Neuronal stem cell (in vitro differentiated cells): Measurements from ENCODE around the gene SIRT2.

Experiments used
- DNase-seq: peaks from one replicate; pipeline ENCODE4 v3.0.0-alpha.2; 2013; ENCODE audit warnings: low spot score
- H2AFZ ChIP-seq: one replicate; pipeline ENCODE4 v1.6.1; 2013; ENCODE audit warnings: mild to moderate bottlenecking, low read length, inconsistent platforms
- H2AK5ac ChIP-seq: 2 replicates; pipeline ENCODE4 v1.6.1; 2013; ENCODE audit warnings: low read depth, mild to moderate bottlenecking, inconsistent platforms, low read length, moderate library complexity, mixed read lengths
- H2BK120ac ChIP-seq: 2 replicates; pipeline ENCODE4 v1.6.1; 2013; ENCODE audit warnings: low read depth, mild to moderate bottlenecking, inconsistent platforms, low read length, moderate library complexity, mixed read lengths
- H2BK12ac ChIP-seq: one replicate; pipeline ENCODE4 v1.6.1; 2013; ENCODE audit warnings: low read length, inconsistent platforms
- H2BK15ac ChIP-seq: 2 replicates; pipeline ENCODE4 v1.6.1; 2013; ENCODE audit warnings: mild to moderate bottlenecking, low read length, inconsistent platforms, mixed read lengths
- H2BK5ac ChIP-seq: one replicate; pipeline ENCODE4 v1.6.1; 2013; ENCODE audit warnings: inconsistent platforms, mild to moderate bottlenecking, low read length, moderate library complexity
- H3K14ac ChIP-seq: one replicate; pipeline ENCODE4 v1.6.1; 2013; ENCODE audit warnings: low read length, inconsistent platforms
- H3K18ac ChIP-seq: 2 replicates; pipeline ENCODE4 v1.6.1; 2013; ENCODE audit warnings: low read length, inconsistent platforms
- H3K23ac ChIP-seq: 2 replicates; pipeline ENCODE4 v1.6.1; 2013; ENCODE audit warnings: low read depth, mild to moderate bottlenecking, mixed read lengths, low read length, inconsistent platforms; ENCODE audit not compliant: poor library complexity
- H3K27ac ChIP-seq: replicated peaks from 3 replicates; pipeline ENCODE4 v1.5.1; 2013; ENCODE audit warnings: low read length, inconsistent platforms
- H3K27me3 ChIP-seq, 3 experiments: 2 replicates each; pipeline ENCODE4 v1.6.1; 2013; ENCODE audit warnings: low read length in 3 of 3, mild to moderate bottlenecking in 2 of 3, inconsistent platforms in 1 of 3, low read depth in 1 of 3, mixed read lengths in 1 of 3, moderate library complexity in 1 of 3; ENCODE audit not compliant: control insufficient read depth in 3 of 3, insufficient read depth in 3 of 3
- H3K36me3 ChIP-seq, 2 donors: replicated peaks in 1 of 2; 2 replicates each; pipeline ENCODE4 v1.6.1; 2013; ENCODE audit warnings: low read length in 2 of 2; ENCODE audit not compliant: control insufficient read depth in 2 of 2, insufficient read depth in 2 of 2
- H3K4ac ChIP-seq: 2 replicates; pipeline ENCODE4 v1.6.1; 2013; ENCODE audit warnings: inconsistent platforms, mild to moderate bottlenecking, low read length, moderate library complexity
- H3K4me1 ChIP-seq, 2 donors: 1 replicate in 1 of 2; 2 replicates in 1 of 2; pipeline ENCODE4 v1.6.1; 2013; ENCODE audit warnings: low read length in 2 of 2, low read depth in 1 of 2; ENCODE audit not compliant: control insufficient read depth in 2 of 2, insufficient read depth in 1 of 2
- H3K4me2 ChIP-seq: one replicate; pipeline ENCODE4 v1.6.1; 2013; ENCODE audit warnings: mild to moderate bottlenecking, low read length, inconsistent platforms; ENCODE audit not compliant: insufficient read depth, poor library complexity, severe bottlenecking
- H3K4me3 ChIP-seq, 2 donors: 2 replicates each; pipeline ENCODE4 v1.5.1; 2013; ENCODE audit warnings: low read length in 2 of 2, mild to moderate bottlenecking in 2 of 2, inconsistent platforms in 1 of 2, moderate library complexity in 1 of 2
- H3K79me1 ChIP-seq: one replicate; pipeline ENCODE4 v1.6.1; 2013; ENCODE audit warnings: low read depth, mild to moderate bottlenecking, inconsistent platforms, low read length, moderate library complexity
- H3K9ac ChIP-seq: one replicate; pipeline ENCODE4 v1.6.1; 2013; ENCODE audit warnings: mild to moderate bottlenecking, low read depth, low read length, inconsistent platforms; ENCODE audit not compliant: poor library complexity
- H3K9me3 ChIP-seq, 2 donors: replicated peaks in 1 of 2; 2 replicates each; pipeline versions ENCODE3 to v1.6.1; 2013; ENCODE audit warnings: low read length in 2 of 2, mild to moderate bottlenecking in 2 of 2, inconsistent platforms in 1 of 2, low read depth in 1 of 2, mixed read lengths in 1 of 2, moderate library complexity in 1 of 2; ENCODE audit not compliant: control insufficient read depth in 2 of 2, insufficient read depth in 1 of 2
- H4K8ac ChIP-seq: one replicate; pipeline ENCODE4 v1.6.1; 2013; ENCODE audit warnings: low read depth, mild to moderate bottlenecking, inconsistent platforms, low read length, moderate library complexity
- H4K91ac ChIP-seq: one replicate; pipeline ENCODE4 v1.6.1; 2013; ENCODE audit warnings: low read length, low read depth, mild to moderate bottlenecking, inconsistent platforms; ENCODE audit not compliant: poor library complexity
- WGBS, 2 donors: extraction: QIAGEN DNeasy Blood & Tissue Kit; methylation state at CpG; one replicate each; pipeline ENCODE4 v1.1.7; 2013; ENCODE audit warnings: missing lambda C conversion rate in 2 of 2, mixed read lengths in 1 of 2; ENCODE audit not compliant: insufficient read length in 2 of 2, insufficient replicate concordance in 1 of 2; ENCODE audit errors: extremely low coverage in 2 of 2; 5-methylcytosine and 5-hydroxymethylcytosine counted together

Gene SIRT2

DNA sequence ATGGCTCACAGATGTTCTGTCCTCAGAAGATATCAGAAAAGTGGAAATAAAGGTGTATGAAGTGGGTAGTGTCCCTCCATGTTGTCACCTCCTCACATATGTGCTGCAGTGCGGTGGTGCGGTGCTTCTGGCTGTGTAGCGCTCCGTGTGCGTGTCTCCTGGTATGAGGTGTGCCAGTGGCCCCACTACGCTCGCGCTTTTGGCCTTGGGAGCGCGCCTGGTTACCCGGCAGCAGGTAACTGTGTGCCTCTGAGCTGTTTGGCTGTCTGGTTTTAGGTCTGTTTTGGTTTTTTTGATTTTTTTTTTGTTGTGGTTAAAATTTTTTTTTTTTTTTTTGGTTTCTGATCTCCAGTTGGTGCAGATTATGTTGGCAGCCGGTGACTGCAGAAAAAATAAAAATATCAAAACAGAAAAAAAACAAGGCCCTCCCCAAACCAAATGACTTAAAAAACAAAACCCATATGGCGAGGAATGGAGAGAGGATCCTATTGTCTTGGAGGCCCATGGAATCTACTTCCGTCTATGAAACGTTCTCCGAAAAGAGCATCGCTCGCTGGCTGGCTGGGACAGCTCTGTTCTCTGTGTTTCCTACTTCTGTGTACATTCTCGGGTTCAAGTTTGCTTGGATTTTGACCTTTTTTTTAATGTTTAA is 57.5 kb downstream of the SIRT2 start:
- Histone ChIP-seq H4K8ac (no peak overlapping the region), H3K4me1 (peaks cover 0 to 2% of the 10 kb centered on the region in 2 donors), H3K4me3 (no peak overlapping the region), H3K9me3 (no peaks in the 10 kb centered on the region), H2BK15ac (no peak overlapping the region), H4K91ac (no peak overlapping the region), H2BK120ac (no peak overlapping the region), H3K23ac (no peak overlapping the region), H3K27ac (no peak overlapping the region), H2BK12ac (no peak overlapping the region), H3K18ac (no peak overlapping the region), H3K4ac (no peak overlapping the region), H3K36me3 (peaks cover 87 to 100% of the 10 kb centered on the region in 2 donors), H2AK5ac (no peak overlapping the region), H2AFZ (no peak overlapping the region), H2BK5ac (no peak overlapping the region), H3K4me2 (no peak overlapping the region), H3K14ac (no peak overlapping the region), H3K27me3 (no peaks in the 10 kb centered on the region), H3K79me1 (peaks cover 9% of the 10 kb centered on the region), H3K9ac (no peak overlapping the region)
- DNase-seq = no peak
- WGBS, 2 donors = no CpG with 5 or more reads among the region's 19 CpGs

DNA sequence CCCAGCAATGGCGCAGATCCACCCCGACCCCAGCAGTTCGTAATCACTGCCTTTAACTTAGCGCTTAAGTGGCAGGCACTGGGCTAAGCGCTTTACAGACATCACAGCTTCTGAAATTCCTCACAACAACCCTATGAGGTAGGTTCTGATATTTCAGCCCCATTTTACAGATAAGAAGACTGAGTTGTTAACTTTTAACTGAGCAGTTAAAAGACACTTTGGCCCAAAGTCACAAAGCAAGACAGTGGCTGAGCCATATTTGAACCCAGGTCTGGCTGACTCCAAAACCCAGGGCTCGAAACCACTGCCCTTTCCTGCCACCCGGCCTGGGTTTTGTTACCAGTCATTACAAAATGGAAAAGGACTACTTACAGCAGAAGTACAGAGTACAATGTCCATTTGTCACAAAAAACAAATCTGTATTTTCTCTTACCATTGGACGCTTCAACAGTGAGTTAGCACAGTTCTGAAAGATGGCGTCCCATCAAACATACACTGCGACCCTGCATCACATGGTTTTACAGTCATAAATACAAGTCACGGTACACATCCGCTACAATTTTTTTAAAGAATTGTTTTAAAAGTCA is 58.1 kb downstream of the SIRT2 start:
- no peak overlapping the region for H3K4ac ChIP-seq
- no peak overlapping the region for H3K14ac ChIP-seq
- no peak overlapping the region for H2BK15ac ChIP-seq
- no peak overlapping the region for H3K9ac ChIP-seq
- H3K36me3 ChIP-seq = peaks cover 89 to 100% of the 10 kb centered on the region in 2 donors
- no peak overlapping the region for H3K18ac ChIP-seq
- H2BK12ac ChIP-seq = no peak overlapping the region
- H4K91ac ChIP-seq = no peak overlapping the region
- H3K79me1 ChIP-seq = peaks cover 8% of the 10 kb centered on the region
- H2AK5ac ChIP-seq = no peak overlapping the region
- no peak for DNase-seq
- no peak overlapping the region for H2AFZ ChIP-seq
- no peak overlapping the region for H3K4me2 ChIP-seq
- no peak overlapping the region for H4K8ac ChIP-seq
- H3K27me3 ChIP-seq = no peaks in the 10 kb centered on the region
- H3K27ac ChIP-seq = no peak overlapping the region
- no peaks in the 10 kb centered on the region for H3K9me3 ChIP-seq
- no CpG with 5 or more reads among the region's 12 CpGs for WGBS, 2 donors
- no peak overlapping the region for H3K4me3 ChIP-seq
- H3K4me1 ChIP-seq = peaks cover 0 to 2% of the 10 kb centered on the region in 2 donors
- H2BK5ac ChIP-seq = no peak overlapping the region
- no peak overlapping the region for H2BK120ac ChIP-seq
- no peak overlapping the region for H3K23ac ChIP-seq

DNA sequence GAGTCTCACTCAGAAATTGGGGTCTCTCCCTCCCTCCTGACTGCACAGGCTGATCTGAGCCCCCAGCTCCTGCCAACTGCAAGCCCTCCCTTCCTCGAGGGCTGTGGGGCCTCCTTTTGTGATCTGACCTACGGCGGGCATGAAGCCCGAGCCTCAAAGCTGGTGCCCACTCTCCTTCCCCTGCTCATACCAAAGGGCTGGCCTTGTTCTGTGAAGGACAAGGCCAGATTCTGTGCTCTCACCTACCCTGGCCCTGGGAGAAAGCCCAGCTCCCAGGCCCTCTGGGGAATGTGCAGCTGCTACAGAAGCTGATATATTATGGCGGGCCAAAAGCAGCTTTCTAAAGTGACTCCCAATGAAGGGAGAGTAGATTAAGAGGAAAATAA is 58.8 kb downstream of the SIRT2 start:
- H3K9me3 ChIP-seq = no peaks in the 10 kb centered on the region
- H2AFZ ChIP-seq = no peak overlapping the region
- H3K27me3 ChIP-seq = no peaks in the 10 kb centered on the region
- no peak for DNase-seq
- no peaks in the 10 kb centered on the region for H3K4me1 ChIP-seq
- WGBS, 2 donors = no CpG with 5 or more reads among the region's 5 CpGs
- peaks cover 87 to 100% of the 10 kb centered on the region in 2 donors for H3K36me3 ChIP-seq
- no peak overlapping the region for H3K14ac ChIP-seq
- no peak overlapping the region for H2BK120ac ChIP-seq
- H3K9ac ChIP-seq = no peak overlapping the region
- no peak overlapping the region for H4K8ac ChIP-seq
- H2BK5ac ChIP-seq = no peak overlapping the region
- H3K79me1 ChIP-seq = peaks cover 8% of the 10 kb centered on the region
- H3K23ac ChIP-seq = no peak overlapping the region
- no peak overlapping the region for H3K4me3 ChIP-seq
- H4K91ac ChIP-seq = no peak overlapping the region
- H2BK12ac ChIP-seq = no peak overlapping the region
- H2AK5ac ChIP-seq = no peak overlapping the region
- no peak overlapping the region for H3K4ac ChIP-seq
- H3K27ac ChIP-seq = no peak overlapping the region
- no peak overlapping the region for H3K4me2 ChIP-seq
- H3K18ac ChIP-seq = no peak overlapping the region
- no peak overlapping the region for H2BK15ac ChIP-seq

- H3K4me3 ChIP-seq = no peak overlapping the region
Observed at GRCh38 chr19:38839816-38840582, 59.4 kb downstream of the SIRT2 start.

More at GRCh38 chr19:38839816-38840582, 59.4 kb downstream of the SIRT2 start:
- H2AFZ ChIP-seq = no peak overlapping the region
- H4K8ac ChIP-seq = no peak overlapping the region
- no peak overlapping the region for H3K4me2 ChIP-seq
- H3K4ac ChIP-seq = no peak overlapping the region
- H3K27ac ChIP-seq = no peak overlapping the region
- no peak overlapping the region for H3K9ac ChIP-seq
- H3K36me3 ChIP-seq = peaks cover 84 to 99% of the 10 kb centered on the region in 2 donors
- H3K14ac ChIP-seq = no peak overlapping the region
- H2BK120ac ChIP-seq = no peak overlapping the region
- no CpG with 5 or more reads among the region's 28 CpGs for whole genome bisulfite sequencing, 2 donors
- no peak for DNase-seq
- H4K91ac ChIP-seq = no peak overlapping the region
- no peaks in the 10 kb centered on the region for H3K27me3 ChIP-seq
- no peak overlapping the region for H3K23ac ChIP-seq
- no peak overlapping the region for H2BK5ac ChIP-seq
- H3K4me1 ChIP-seq = no peaks in the 10 kb centered on the region
- no peak overlapping the region for H3K18ac ChIP-seq
- H2AK5ac ChIP-seq = no peak overlapping the region
- no peaks in the 10 kb centered on the region for H3K9me3 ChIP-seq
- H3K79me1 ChIP-seq = peaks cover 8% of the 10 kb centered on the region
- no peak overlapping the region for H2BK12ac ChIP-seq
- no peak overlapping the region for H2BK15ac ChIP-seq
